ENCODE results near the gene KIF9.
"Not testable (repeated sequence)": the region's sequence is repeated elsewhere in the genome, so short reads cannot be mapped to it uniquely, and the experiment has no call there.

KIF9 gene, protein sequence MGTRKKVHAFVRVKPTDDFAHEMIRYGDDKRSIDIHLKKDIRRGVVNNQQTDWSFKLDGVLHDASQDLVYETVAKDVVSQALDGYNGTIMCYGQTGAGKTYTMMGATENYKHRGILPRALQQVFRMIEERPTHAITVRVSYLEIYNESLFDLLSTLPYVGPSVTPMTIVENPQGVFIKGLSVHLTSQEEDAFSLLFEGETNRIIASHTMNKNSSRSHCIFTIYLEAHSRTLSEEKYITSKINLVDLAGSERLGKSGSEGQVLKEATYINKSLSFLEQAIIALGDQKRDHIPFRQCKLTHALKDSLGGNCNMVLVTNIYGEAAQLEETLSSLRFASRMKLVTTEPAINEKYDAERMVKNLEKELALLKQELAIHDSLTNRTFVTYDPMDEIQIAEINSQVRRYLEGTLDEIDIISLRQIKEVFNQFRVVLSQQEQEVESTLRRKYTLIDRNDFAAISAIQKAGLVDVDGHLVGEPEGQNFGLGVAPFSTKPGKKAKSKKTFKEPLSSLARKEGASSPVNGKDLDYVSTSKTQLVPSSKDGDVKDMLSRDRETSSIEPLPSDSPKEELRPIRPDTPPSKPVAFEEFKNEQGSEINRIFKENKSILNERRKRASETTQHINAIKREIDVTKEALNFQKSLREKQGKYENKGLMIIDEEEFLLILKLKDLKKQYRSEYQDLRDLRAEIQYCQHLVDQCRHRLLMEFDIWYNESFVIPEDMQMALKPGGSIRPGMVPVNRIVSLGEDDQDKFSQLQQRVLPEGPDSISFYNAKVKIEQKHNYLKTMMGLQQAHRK

DNA sequence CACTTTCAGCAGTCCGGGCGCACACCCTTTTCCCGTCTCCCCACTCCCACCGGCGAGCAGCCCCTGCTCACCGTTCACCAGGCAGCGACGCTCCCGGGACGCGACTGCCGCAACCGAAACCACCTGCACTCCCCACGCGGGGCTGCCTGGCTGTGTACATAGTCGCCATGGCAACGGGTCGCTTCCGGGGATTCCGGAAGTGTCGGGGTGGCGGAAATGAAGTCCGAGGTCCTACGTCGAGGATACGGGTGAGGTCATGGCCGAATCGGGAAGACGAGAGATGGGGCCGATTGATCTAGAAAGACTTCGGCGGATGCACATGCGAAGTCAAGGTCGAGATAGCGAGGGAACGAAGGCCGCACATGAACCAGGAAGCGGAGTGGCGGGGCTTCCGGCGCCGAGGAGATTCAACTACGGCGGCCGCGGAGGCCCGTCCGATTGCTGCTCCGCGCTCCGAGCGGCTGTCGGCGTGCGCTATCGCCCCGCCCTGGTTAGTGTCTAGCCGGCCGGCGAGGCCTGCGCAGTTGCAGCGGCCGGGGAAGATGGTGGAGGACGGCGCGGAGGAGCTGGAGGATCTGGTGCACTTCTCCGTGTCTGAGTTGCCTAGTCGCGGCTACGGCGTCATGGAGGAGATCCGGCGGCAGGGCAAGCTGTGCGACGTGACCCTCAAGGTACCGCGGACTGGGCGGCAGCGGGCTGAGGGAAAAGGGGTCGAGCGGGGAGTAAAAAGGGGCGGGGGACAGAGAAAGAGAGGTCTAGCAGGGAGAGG lies at the start of gene KIF9, which contains the start of gene KLHL18:
Gene KIF9 (minus strand): TSS at position 376 of the 769 bp plus-strand sequence. CDS start 5,425 bp downstream, outside the sequence.
Gene KLHL18 (plus strand): TSS at position 521 of the 769 bp plus-strand sequence. CDS start 22 bp downstream, at position 543.
- DNase-seq, result peak; percentile 93

DNA sequence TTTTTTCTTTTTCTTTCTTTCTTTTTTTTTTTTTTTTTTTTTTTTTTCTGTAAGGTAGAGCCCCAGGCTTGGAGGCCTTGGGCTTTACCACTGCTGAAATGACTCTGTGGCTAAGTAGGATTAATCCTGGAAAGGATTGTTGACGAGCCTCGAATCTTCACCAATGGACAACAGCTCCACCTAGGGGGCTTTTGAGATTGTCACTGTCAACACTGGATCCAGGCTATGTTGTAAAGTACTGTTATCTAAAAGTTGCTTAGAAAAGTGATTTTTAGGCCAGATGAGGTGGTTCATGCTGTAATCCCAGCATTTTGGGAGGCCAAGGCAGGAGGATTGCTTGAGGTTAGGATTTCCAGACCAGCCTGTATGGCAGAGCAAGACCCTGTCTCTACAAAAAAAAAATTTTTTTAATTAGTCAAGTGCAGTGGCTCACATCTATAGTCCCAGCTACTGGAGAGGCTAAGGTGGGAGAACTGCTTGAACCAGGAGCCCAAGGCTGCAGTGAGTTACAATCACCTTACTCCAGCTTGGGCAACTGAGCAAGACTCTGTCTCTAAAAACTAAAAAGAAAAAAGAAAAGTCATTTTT lies 41.8 kb upstream of the KIF9 start:
- DNase-seq, result peak; percentile 91

DNA sequence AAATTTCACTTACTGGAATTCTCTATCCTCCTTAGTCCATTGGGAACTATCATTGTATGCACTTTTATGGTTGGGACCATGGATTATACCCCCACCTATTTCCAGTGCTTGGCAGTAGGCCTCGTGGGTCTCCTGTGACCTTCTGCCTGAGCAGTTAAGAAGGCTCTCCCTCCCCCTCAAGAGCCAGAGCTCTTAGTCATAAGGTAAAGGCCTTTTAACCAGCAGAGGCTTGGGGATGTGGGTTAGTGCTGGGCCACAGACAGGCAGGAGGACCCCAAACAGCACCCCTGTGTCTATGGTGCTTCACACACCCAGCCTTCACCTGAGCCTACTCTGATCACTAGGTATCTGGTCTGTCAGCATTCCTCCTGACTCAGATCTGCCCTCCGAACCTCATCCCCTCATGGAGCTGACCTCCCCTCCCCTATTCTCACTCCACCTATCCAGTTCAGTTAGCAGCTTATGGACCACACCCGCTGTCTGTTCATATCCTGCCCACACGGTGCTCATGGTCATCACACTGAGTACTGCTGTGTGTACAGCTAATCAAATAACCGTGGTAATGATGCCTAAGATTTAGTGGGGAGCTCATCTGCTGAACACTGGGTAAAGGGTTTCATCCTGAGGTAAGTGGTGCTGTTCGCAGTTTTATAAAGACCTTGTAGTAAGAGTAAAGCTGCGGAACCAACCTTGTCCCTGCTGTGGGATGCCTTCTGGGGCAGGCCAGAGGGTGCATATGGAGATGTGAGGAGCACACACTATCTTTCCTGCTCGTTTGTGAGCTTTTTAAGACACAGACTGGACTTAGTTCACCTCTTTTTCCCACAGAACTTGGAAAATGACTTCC lies 41.1 kb upstream of the KIF9 start:
- DNase-seq, result peak; percentile 30

DNA sequence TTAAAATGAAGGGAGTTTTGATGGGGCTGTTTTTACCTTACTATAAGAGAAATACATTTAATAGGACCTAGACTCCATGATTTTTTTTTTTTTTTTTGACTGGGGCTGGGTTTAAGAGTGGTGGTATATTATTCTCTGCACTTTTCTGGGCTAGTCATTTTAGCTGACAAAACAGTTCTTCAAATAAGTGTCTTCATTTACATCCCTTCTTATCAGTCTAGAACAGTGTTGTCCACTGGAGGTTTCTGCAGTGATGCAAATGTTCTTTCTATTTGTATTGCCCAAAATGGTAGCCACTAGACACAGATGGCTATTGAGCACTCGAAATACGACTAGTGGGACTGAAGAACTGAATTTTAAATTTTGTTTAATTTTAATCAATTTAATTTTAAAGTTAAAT lies 37.4 kb upstream of the KIF9 start:
- no peak for DNase-seq

DNA sequence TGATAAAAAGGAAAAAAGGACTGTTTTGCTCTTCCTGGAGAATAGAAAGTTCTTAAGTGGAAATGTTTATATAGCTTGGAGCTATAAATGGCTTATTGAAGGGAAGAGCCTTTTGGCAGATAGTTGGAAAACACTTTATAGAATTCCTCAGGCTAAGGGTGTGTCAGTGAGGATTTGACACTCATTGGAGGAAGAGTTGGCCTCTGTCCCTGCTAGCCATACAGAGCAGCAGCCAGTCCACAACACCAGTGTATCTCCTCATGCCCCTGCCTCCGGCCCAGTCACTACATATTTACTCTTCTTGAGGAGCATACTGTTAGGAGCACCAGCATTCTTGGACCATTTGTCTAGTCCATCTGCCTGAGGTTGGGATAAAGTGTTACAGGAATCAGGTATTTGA lies 36.3 kb upstream of the KIF9 start:
- DNase-seq, result no peak

DNA sequence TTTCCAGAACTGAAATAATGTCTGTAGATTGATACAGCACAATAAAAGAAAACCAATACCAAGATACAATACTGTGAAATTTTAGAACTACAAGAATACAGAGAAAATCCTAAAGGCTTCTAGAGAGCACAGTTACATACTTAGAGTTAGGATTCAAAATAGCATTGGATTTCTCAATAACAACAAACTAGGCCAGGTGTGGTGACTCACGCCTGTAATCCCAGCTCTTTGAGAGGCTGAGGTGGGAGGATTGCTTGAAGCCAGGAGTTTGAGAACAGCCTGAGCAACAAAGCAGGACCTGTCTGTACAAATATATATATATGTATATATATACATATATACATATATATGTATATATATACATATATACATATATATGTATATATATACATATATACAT lies 33.6 kb upstream of the KIF9 start:
- not testable (repeated sequence) for DNase-seq

DNA sequence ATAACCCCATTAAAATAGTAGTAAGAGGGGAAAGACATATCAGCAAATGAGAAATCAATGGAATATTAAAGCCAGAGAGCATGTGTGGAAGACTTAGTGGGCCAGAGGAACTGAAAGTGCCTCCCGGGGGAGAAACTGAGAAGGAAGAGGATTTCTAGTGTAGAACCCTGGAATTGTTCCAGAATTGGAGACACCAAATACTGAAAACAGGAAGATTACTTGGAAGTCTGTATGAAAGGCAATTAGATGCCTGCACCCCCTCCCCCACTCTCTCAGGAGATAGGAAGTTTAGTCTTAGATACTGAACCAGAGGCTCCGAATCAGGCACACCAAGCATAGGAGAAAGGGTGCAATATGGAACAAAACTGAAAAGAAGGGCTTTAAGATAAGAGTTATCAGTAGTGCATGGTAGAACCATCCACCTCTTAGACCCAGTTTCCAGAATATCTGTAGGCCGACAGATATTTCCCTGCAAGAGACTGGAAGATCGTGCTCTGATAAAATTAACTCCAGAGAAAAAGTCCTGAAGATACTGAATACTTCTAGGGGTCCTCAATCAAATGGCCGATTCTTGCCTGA lies 32.6 kb upstream of the KIF9 start:
- DNase-seq, result peak; percentile 1

DNA sequence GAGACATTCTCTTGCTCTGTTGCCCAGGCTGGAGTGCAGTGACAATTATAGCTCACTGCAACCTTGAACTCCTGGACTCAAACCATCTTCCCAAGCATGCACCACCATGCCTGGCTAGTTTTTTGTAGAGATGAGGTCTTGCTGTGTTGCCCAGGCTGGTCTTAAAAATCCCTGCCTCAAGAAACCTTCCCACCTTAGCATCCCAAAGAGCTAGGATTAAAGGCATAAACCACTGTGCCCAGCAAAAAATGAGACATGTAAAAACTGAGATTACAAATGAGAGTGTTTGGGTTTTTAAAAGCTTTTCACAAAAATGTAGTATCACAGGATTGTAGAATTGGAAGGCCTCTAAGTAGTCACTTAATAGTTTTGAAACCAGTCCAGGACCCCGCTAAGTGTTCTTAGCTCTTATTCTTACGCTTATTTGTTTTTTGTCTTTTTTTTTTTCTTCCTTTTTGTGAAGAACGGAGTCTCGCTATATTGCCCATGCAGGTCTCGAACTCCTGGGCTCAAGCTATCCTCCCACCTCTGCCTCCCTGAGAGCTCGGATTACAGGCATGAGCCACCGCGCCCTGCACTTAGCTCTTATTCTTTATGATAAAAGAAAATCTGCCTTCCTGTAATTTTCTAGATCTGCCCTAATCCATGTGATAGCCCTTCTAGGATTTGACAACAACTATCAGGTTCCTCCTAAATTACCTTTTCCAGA lies 31.6 kb upstream of the KIF9 start:
- DNase-seq, result no peak

DNA sequence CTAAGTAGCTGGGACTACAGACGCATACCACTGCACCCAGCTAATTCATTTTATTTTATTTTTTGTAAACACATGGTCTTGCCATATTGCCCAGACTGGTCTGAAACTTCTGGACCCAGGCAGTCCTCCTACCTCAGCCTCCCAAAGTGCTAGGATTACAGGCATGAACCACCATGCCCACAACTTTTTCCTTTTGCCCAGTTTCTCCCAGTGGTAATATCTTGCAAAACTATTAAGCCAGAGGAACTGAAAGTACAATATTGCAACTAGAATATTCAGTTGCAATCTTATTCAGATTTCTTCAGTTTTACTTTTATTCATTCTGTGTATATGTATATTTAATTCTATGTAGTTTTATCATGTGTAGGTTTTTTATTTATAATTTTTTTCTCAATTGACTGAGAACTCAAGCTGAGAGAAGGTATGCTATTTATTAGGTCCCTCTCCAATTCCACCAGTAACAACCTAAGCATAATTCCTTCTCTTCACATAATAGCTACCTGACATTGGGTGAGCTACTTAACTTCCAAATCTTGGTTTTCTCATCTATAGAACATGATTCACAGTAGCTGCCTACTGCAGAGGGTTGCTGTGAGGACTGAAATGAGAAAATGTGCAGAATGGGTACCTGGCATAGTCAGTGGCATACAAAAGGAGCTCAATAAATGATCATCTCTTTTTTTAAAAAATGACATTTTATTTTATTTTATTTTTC lies 30.9 kb upstream of the KIF9 start:
- DNase-seq, result no peak

DNA sequence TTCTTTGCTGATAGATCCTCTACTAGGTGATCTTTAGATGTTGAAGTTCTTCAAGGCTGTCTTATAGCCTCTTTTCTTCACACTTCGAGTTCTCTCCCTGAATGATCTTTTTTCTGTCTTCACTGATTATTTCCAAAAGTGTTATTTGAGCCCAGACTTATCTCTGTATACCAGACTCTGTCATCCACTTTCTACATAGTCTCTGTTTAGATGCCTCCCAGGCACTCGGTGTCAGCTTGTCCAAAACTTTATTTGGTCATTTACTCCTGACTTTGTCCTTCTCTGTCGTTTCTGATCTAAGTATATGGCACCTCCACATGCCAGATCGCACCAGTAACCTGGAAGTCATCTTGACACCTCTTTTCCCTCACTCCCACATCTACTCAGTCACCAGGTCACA lies 27.8 kb upstream of the KIF9 start:
- DNase-seq, result no peak

DNA sequence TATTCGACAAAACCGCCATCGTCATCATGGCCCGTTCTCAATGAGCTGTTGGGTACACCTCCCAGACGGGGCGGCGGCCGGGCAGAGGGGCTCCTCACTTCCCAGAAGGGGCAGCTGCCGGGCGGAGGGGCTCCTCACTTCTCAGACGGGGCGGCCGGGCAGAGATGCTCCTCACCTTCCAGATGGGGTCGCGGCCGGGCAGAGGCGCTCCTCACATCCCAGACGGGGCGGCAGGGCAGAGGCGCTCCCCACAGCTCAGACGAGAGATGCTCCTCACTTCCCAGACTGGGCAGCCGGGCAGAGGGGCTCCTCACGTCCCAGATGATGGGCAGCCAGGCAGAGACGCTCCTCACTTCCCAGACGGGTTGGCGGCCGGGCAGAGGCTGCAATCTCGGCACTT lies 26.6 kb upstream of the KIF9 start:
- DNase-seq, result not testable (repeated sequence)

DNA sequence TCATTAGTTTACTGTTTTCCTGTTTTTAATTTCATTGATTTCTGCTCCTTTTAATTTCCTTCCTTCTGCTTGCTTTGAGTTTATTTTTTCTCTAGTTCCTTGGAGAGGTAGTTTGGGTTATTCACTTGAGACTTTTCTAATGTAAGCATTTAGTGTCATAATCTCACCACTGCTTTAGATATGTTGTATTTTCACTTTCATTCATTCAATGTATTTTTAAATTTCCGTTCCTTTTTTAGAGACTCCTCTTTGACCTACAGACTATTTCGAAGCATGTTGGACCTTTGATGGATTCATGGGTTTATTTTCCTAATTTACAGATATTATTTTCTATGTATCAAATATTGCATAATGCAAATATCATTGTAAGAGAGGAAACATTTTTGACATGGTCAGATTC lies 23.4 kb upstream of the KIF9 start:
- DNase-seq, result no peak

DNA sequence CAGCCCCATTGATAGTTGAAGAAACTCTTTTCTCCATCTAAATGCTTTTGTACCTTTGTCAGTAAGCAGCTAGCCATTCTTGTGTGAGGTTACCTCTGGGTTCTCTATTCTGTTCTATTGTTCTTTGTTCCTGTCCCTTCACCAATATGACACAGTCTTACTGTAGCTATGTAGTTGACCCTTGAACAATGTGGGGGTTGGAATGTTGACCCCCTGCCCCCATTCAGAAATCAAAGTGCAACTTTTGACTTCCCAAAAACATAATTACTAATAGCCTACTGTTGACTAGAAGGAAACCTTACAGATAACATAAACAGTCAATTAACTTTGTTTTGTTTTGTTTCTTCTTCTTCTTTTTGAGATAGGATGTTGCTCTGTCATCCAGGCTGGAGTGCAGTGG lies 18.9 kb upstream of the KIF9 start:
- DNase-seq, result no peak

DNA sequence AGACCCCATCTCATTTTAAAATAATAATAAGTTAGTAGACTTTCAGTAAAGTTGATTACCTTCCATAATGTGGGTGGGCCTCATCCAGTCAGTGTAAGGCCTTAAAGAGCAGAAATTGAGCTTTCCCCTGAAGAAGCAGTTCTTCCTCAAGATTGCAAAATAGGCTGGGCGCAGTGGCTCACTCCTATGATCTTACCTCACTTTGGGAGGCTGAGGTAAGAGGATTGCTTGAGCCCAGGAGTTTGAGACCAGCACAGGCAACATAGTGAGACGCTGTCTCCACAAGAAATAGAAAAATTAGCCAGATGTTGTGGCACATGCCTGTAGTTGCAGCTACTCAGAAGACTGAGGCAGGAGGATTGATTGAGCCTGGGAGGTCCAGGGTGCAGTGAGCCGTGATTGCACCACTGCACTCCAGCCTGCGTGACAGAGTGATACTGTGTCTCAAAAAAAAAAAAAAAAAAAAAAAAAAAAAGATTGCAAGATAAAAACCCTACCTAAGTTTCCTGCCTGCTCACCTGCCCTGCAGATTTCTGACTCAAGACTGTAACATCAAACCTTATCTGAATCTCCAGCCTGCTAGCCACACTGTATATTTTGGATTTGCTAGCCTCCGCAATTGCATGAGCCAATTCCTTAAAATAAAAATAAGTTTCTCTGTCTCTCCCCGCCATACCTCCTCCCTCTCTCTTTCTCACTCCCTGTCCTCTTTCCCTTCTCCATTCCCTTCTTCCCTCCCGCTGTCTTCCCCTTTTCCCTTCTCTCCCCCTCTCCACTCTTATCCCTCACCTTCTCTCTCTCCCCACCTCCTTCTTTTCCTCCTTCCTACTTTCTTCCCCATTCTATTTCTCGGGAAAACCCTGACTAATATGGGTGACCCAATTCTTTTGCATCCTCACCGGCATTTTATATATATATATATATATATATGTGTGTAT lies 17.1 kb upstream of the KIF9 start:
- no peak for DNase-seq

DNA sequence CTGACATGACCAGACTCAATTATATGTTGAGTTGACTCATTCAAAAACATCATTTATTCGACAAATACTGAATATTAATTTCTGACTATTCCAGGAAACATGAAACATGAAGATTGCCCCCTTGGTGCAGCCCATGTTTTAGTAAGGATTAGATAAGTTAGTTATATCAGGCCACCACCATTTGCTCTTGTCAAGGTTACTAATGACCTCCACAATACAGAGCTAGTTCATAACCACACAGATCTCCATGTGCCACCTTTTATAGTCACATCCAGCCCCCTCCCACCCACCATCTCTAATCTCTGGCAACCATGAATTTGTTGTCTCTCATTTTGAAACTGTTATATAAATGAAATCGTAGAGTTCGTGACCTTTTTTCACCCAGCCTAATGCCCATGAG lies 15.8 kb upstream of the KIF9 start:
- DNase-seq, result no peak

DNA sequence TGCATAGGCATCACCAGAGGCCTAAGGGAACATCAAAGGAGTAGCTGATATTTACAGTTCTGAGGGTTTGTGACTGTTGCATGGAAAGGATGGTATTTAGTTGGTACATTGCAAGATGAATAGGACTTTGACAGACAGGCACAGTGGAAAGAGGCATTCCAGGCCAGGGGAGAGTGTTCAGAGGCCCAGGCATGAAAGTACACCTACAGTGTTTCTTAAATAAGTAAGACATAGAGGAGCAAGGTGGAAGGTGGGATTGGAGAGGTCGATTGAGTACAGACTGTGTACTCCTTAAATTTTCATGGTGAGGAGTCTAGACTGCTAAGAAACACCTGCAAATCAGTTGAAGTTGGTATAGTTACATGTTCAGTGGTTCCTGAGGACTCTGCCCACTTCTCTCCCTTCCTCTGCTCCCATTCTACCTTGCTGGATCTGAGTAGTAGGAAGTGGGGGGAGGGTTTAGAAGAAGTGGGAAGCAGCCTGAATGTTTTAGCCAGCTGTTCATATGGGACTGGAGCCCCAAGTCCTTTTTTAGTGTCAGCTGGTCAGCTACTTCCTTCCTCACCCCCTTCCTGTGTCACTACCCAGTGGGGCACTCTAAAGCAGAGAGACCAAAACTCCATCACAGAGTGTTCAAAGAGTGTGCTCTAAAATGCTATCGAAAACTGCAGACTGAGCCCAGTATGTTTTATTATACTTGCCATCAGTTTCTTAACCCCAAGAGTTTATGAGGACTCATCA lies 14.1 kb upstream of the KIF9 start:
- no peak for DNase-seq

DNA sequence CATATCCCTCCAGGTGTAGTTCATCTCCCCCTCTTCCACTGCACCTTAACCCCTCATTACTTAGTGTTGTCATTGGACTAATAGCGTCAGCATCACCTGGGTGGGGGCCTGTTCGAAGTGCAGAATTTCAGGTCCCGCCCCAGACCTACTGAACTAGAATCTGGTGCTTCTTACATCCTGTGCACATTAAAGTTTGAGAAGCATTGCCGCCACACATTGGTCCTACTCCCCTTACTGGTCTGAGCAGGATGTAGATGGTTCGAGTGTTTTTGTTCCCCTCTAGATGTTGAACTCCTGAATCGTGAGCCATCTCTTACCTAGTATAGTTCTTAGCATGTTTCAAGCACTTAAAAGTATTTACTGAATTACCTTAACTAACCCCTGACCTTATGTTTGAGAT lies 13.4 kb upstream of the KIF9 start:
- DNase-seq, result no peak

DNA sequence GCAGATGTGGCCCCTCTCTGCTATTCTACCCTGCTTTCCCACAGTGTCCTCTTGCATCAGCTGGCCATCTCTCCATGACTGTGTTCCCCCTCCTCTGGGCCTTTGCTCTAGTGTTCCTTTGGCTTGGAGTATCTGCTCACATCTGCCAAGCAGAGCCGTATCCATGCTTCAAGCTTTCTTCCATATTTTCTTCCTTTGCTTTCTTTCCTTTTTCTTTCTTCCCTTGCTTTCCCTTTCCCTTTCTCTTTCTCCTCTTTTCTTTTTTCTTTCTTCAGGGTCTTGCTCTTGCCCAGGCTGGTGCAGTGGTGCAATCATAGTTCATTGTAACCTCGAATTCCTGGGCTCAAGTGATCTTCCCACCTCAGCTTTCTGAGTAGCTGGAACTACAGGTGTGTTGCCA lies 12.7 kb upstream of the KIF9 start:
- no peak for DNase-seq

Data from NCI-H82 (cell line).